Breast epithelium (tissue), 4 donors: ENCODE measurements around the gene ZNF57. TPM values are rescaled to one million over a fixed set of nuclear protein-coding genes. Genes with fewer than 3 reads are reported as not detected.
"Not testable (repeated sequence)": the region's sequence is repeated elsewhere in the genome, so short reads cannot be mapped to it uniquely, and the experiment has no call there.

Experiments
- DNase-seq, 2 donors: peaks; one replicate each; pipeline ENCODE4 v3.0.0-alpha.2; 2019; ENCODE audit warnings: low spot score in 2 of 2
- H3K27ac ChIP-seq, 2 donors: fragments of 200-600 bp; sonication (generic) in 1 of 2; one replicate each; pipeline ENCODE4 v1.5.1; 2016 to 2019; ENCODE audit warnings: mild to moderate bottlenecking in 1 of 2
- H3K27me3 ChIP-seq, 2 donors: fragments of 200-600 bp; sonication (generic) in 1 of 2; one replicate each; pipeline versions ENCODE4 v1.5.1 to v1.6.0; 2017 to 2019; ENCODE audit warnings: control low read depth in 1 of 2, mild to moderate bottlenecking in 1 of 2
- H3K36me3 ChIP-seq: fragments of 200-600 bp; one replicate; pipeline ENCODE4 v1.5.1; 2019
- H3K4me1 ChIP-seq, 2 donors: fragments of 200-600 bp; sonication (generic); one replicate each; pipeline ENCODE4 v1.5.1; 2016 to 2019; ENCODE audit warnings: control low read depth in 1 of 2
- H3K4me3 ChIP-seq, 3 donors: fragments of 200-600 bp; sonication (generic); 1 replicate in 2 of 3; 2 replicates in 1 of 3; pipeline ENCODE4 v1.5.1; 2016 to 2019; ENCODE audit warnings: mild to moderate bottlenecking in 3 of 3, moderate library complexity in 2 of 3
- H3K9me3 ChIP-seq, 2 donors: fragments of 200-600 bp; sonication (generic) in 1 of 2; one replicate each; pipeline ENCODE4 v1.5.1; 2016 to 2019; ENCODE audit warnings: control low read depth in 1 of 2
- CTCF ChIP-seq, 3 donors: fragments of 450-650 bp; IDR thresholded peaks; one replicate each; pipeline ENCODE4 v1.5.1; 2016 to 2017; ENCODE audit warnings: antibody characterized with exemption in 3 of 3, mild to moderate bottlenecking in 3 of 3, moderate library complexity in 3 of 3
- POLR2A ChIP-seq: fragments of 450-650 bp; IDR thresholded peaks from one replicate; pipeline ENCODE4 v1.6.1; 2016; ENCODE audit warnings: antibody characterized with exemption, mild to moderate bottlenecking, moderate library complexity
- POLR2AphosphoS5 ChIP-seq, 3 donors: sonication (generic); formaldehyde crosslinking; IDR thresholded peaks; one replicate each; pipeline ENCODE4 v1.6.1; 2017; ENCODE audit warnings: antibody characterized with exemption in 3 of 3
- intact Hi-C: fragments of 100-400 bp; cut with DNase I; formaldehyde crosslinking; loops from one replicate; pipeline ENCODE4 v1.15.1; 2023; ENCODE audit warnings: low total_unique reads
- total RNA-seq, 3 donors: library from RNA; depleted of rRNA; stranded (reverse); fragments of >200 nt; gene quantifications; one replicate each; pipeline ENCODE4 v1.1.0, GENCODE V29; 2016

ZNF57 gene
- total RNA-seq, 3 donors from 2014 or later = 2.7 to 9.2 (median 6.9) TPM

DNA sequence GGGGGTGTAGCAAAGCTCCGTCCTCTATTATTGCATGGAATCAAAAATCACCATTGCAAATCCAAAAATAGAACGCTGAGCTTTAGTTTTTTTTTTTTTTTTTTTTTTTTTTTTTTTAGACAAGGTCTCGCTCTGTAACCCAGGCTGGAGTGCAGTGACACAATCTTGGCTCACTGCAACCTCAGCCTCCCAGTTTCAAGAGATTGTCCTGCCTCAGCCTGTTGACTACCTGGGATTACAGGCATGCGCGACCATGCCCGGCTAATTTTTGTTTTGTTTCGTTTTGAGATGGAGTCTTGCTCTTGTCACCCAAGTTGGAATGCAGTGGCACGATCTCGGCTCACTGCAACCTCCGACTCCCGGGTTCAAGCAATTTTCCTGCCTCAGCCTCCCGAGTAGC lies 59.4 kb downstream of the ZNF57 start:
- H3K27ac ChIP-seq = no peak overlapping the region
- no peaks in the 10 kb centered on the region for H3K36me3 ChIP-seq
- no peaks in the 10 kb centered on the region for H3K9me3 ChIP-seq
- no peak for DNase-seq
- H3K4me1 ChIP-seq = no peaks in the 10 kb centered on the region
- intact Hi-C loops = no loop called here
- no peaks in the 10 kb centered on the region for H3K27me3 ChIP-seq
- no peak for TF ChIP-seq POLR2A
- no peak for TF ChIP-seq CTCF (IDR thresholded peaks at IDR 0.05)
- no peak overlapping the region for H3K4me3 ChIP-seq

DNA sequence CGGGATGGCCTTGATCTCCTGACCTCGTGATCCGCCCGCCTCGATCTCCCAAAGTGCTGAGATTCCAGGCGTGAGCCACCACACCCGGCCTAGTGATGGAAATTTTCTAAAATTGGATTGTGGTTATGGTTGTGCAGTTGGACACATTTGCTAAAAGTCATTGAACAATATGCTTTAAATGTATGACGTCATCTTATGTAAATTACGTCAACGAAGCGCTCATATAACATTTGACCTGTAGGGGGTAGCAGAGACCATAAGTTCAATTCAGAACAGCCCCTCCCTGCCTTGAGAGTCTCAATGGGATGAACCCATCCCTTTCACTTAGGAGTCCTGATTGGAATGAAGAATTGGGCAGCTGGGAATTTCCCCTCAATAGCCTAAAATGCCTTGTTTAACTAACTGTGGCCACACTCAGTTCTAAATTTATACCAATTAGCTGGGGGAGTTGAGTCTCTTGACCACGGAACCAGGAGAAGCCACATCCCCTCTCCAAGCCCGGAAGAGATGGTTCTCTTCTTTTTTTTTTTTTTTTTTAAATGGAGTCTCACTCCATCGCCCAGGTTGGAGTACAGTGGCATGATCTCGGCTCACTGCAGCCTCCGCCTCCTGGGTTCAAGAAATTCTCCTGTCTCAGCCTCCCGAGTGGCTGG lies 61.4 kb downstream of the ZNF57 start:
- Histone ChIP-seq H3K9me3 (no peaks in the 10 kb centered on the region), H3K36me3 (no peaks in the 10 kb centered on the region), H3K4me3 (peak overlapping the region in 1 of 3 donors; percentile 9), H3K27ac (peak overlapping the region in 1 of 2 donors; percentile 12), H3K27me3 (no peaks in the 10 kb centered on the region), H3K4me1 (no peaks in the 10 kb centered on the region)
- intact Hi-C loops = loop anchor here (2.0 kb wide), 1 partner anchor 141 kb away; no protein-coding TSS in a partner anchor
- DNase-seq = no peak
- peak in 1 of 3 donors; percentile 34 for TF ChIP-seq POLR2AphosphoS5 (IDR thresholded peaks at IDR 0.05)
- TF ChIP-seq POLR2A = no peak
- peak; percentile 95 to 98 (median 95) for TF ChIP-seq CTCF (IDR thresholded peaks at IDR 0.05)

GRCh38 chr19:2963122-2963521 lies 62.4 kb downstream of the ZNF57 start:
- intact Hi-C loops = loop anchor here (2.0 kb wide), 1 partner anchor 140 kb away; no protein-coding TSS in a partner anchor
- Histone ChIP-seq H3K36me3 (no peaks in the 10 kb centered on the region), H3K4me1 (no peaks in the 10 kb centered on the region), H3K27ac (no peak overlapping the region), H3K9me3 (no peaks in the 10 kb centered on the region), H3K27me3 (no peaks in the 10 kb centered on the region), H3K4me3 (no peak overlapping the region)
- TF ChIP-seq POLR2A = no peak
- no peak for TF ChIP-seq POLR2AphosphoS5 (IDR thresholded peaks at IDR 0.05)
- TF ChIP-seq CTCF (IDR thresholded peaks at IDR 0.05) = no peak
- no peak for DNase-seq

GRCh38 chr19:2963631-2964030 lies 62.9 kb downstream of the ZNF57 start:
- not testable (repeated sequence) for DNase-seq, H3K27ac ChIP-seq, H3K4me1 ChIP-seq, H3K27me3 ChIP-seq, H3K9me3 ChIP-seq, H3K36me3 ChIP-seq, H3K4me3 ChIP-seq
- intact Hi-C loops = loop anchor here (2.0 kb wide), 1 partner anchor 139 kb away; no protein-coding TSS in a partner anchor

GRCh38 chr19:2964874-2965273 lies 64.1 kb downstream of the ZNF57 start:
- no peak for TF ChIP-seq CTCF (IDR thresholded peaks at IDR 0.05)
- TF ChIP-seq POLR2A = no peak
- TF ChIP-seq POLR2AphosphoS5 (IDR thresholded peaks at IDR 0.05) = no peak
- Histone ChIP-seq H3K27ac (no peak overlapping the region), H3K4me3 (no peak overlapping the region), H3K9me3 (no peaks in the 10 kb centered on the region), H3K36me3 (no peaks in the 10 kb centered on the region), H3K27me3 (no peaks in the 10 kb centered on the region), H3K4me1 (no peaks in the 10 kb centered on the region)
- DNase-seq = no peak
- intact Hi-C loops = no loop called here
